ENCODE data around the gene XPO1. TPM values are rescaled to one million over a fixed set of nuclear protein-coding genes. Genes with fewer than 3 reads are reported as not detected.
"Not testable (repeated sequence)": the region's sequence is repeated elsewhere in the genome, so short reads cannot be mapped to it uniquely, and the experiment has no call there.

The XPO1 gene
- total RNA-seq, 4 donors from 2014 or later = 148 to 444 (median 323) TPM

DNA sequence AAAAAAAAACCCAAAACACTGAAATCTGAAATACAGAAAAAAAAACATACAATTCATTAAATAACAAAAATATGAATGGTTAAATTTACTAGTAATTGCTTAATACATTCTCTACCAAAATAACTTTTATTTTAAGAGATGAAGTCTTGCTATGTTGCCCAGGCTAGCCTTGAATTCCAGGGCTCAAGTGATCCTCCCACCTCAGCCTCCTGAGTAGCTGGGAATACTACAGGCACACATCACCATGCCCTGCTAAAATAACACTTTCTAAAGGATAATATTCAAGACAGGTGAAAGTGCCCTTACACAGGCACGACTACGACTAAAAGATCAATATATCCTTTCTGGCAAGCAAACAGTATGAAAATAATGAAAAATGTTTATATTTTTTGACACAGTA is 76.8 kb downstream of the XPO1 start:
- Histone ChIP-seq H3K27ac (no peak overlapping the region), H3K36me3 (no peaks in the 10 kb centered on the region), H3K27me3 (no peaks in the 10 kb centered on the region), H3K4me1 (peaks cover 0 to 9% of the 10 kb centered on the region in 2 donors), H3K4me3 (no peak overlapping the region), H3K9me3 (no peaks in the 10 kb centered on the region)
- intact Hi-C loops (cut with DNase I; ENCODE audit: low total_unique reads) = no loop called here
- TF ChIP-seq, protein P1, sequence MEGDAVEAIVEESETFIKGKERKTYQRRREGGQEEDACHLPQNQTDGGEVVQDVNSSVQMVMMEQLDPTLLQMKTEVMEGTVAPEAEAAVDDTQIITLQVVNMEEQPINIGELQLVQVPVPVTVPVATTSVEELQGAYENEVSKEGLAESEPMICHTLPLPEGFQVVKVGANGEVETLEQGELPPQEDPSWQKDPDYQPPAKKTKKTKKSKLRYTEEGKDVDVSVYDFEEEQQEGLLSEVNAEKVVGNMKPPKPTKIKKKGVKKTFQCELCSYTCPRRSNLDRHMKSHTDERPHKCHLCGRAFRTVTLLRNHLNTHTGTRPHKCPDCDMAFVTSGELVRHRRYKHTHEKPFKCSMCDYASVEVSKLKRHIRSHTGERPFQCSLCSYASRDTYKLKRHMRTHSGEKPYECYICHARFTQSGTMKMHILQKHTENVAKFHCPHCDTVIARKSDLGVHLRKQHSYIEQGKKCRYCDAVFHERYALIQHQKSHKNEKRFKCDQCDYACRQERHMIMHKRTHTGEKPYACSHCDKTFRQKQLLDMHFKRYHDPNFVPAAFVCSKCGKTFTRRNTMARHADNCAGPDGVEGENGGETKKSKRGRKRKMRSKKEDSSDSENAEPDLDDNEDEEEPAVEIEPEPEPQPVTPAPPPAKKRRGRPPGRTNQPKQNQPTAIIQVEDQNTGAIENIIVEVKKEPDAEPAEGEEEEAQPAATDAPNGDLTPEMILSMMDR (IDR thresholded peaks at IDR 0.05) = no peak
- no peak for TF ChIP-seq POLR2A (IDR thresholded peaks at IDR 0.05)
- DNase-seq = no peak

- TF ChIP-seq POLR2A (IDR thresholded peaks at IDR 0.05) = no peak
- TF ChIP-seq, protein P1 (IDR thresholded peaks at IDR 0.05) = no peak
- DNase-seq = no peak
- Histone ChIP-seq H3K27me3 (no peaks in the 10 kb centered on the region), H3K9me3 (no peaks in the 10 kb centered on the region), H3K36me3 (no peaks in the 10 kb centered on the region), H3K27ac (no peak overlapping the region), H3K4me1 (peaks cover 0 to 9% of the 10 kb centered on the region in 2 donors), H3K4me3 (no peak overlapping the region)
- intact Hi-C loops (cut with DNase I; ENCODE audit: low total_unique reads) = no loop called here
Observed at GRCh38 chr2:61460163-61460562, 78.0 kb downstream of the XPO1 start.

- no peaks in the 10 kb centered on the region for H3K9me3 ChIP-seq
- TF ChIP-seq, protein P1 (IDR thresholded peaks at IDR 0.05) = no peak
- TF ChIP-seq POLR2A (IDR thresholded peaks at IDR 0.05) = no peak
- H3K4me3 ChIP-seq = no peak overlapping the region
- no peaks in the 10 kb centered on the region for H3K36me3 ChIP-seq
- H3K27ac ChIP-seq = no peak overlapping the region
- intact Hi-C loops (cut with DNase I; ENCODE audit: low total_unique reads) = no loop called here
- H3K4me1 ChIP-seq = peaks cover 0 to 9% of the 10 kb centered on the region in 2 donors
- no peaks in the 10 kb centered on the region for H3K27me3 ChIP-seq
- DNase-seq = no peak
Observed at GRCh38 chr2:61456746-61457420, 81.3 kb downstream of the XPO1 start.

DNA sequence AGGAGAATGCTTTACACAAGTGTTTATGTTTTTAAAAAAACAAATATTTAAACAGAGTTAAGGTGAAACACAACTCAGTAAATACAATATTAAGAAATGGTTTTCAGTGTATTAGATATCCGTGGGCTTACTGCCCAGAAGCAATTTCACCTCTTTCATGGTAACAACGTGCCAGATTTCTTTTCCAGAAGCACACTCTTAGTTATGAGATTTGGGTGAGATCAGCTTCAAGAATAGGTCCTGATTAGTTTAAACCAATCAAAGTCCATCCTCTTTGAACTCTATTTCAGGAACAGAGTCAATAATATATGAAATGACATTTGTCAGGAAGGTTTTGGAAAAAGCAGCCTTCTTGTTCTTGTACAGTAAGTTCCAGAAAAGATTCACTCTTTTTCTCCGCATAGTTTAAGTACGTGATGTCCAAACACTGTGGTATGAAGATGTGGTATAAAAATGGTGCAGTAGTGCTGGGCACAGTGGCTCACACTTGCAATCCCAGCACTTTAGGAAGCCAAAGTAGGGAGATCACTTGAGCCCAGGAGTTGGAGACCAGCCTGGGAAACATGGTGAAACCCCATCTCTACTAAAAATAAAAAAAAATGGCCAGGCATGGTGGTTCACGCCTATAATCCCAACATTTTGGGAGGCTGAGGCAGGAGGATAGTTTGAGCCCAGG is 81.9 kb downstream of the XPO1 start:
- H3K4me1 ChIP-seq = peaks cover 0 to 9% of the 10 kb centered on the region in 2 donors
- DNase-seq = no peak
- no peak overlapping the region for H3K4me3 ChIP-seq
- no peaks in the 10 kb centered on the region for H3K36me3 ChIP-seq
- no peak overlapping the region for H3K27ac ChIP-seq
- intact Hi-C loops (cut with DNase I; ENCODE audit: low total_unique reads) = no loop called here
- H3K9me3 ChIP-seq = no peaks in the 10 kb centered on the region
- H3K27me3 ChIP-seq = no peaks in the 10 kb centered on the region
- no peak for TF ChIP-seq POLR2A (IDR thresholded peaks at IDR 0.05)
- TF ChIP-seq, protein P1 (IDR thresholded peaks at IDR 0.05) = no peak

- intact Hi-C loops (cut with DNase I; ENCODE audit: low total_unique reads); H3K9me3 ChIP-seq; H3K4me1 ChIP-seq; H3K36me3 ChIP-seq; H3K4me3 ChIP-seq; DNase-seq; H3K27ac ChIP-seq; H3K27me3 ChIP-seq: not testable (repeated sequence)
Observed at GRCh38 chr2:61454972-61455371, 83.2 kb downstream of the XPO1 start.
